Activated naive CD8-positive, alpha-beta T cell treated with anti-CD3 and anti-CD28 coated beads, Interleukin-2, amount 50 U/mL, for 24 hours (primary cell): ENCODE data around the gene WDR59.
A peak's percentile ranks its signal among the peaks of the same experiment; 100 is the strongest.

Experiments used
- ATAC-seq: fragments of 150-1000 bp; cut with Tn5 transposase; one replicate; pipeline ENCODE4 v1.10.0; 2021
- DNase-seq: peaks from one replicate; pipeline ENCODE4 v3.0.0; 2021
- H3K27ac Mint-ChIP-seq: one replicate; pipeline ENCODE4 v1.8.0; 2021; ENCODE audit warnings: mild to moderate bottlenecking, mixed read lengths
- H3K27me3 Mint-ChIP-seq: one replicate; pipeline ENCODE4 v1.8.0; 2021; ENCODE audit warnings: mixed read lengths
- H3K36me3 Mint-ChIP-seq: one replicate; pipeline ENCODE4 v1.8.0; 2021; ENCODE audit warnings: low read depth, mixed read lengths
- H3K4me1 Mint-ChIP-seq: one replicate; pipeline ENCODE4 v1.8.0; 2021; ENCODE audit warnings: mixed read lengths
- H3K4me3 Mint-ChIP-seq: one replicate; pipeline ENCODE4 v1.8.0; 2021; ENCODE audit warnings: mild to moderate bottlenecking, moderate library complexity, mixed read lengths
- H3K9me3 Mint-ChIP-seq: one replicate; pipeline ENCODE4 v1.8.0; 2021; ENCODE audit warnings: mixed read lengths

The WDR59 gene

DNA sequence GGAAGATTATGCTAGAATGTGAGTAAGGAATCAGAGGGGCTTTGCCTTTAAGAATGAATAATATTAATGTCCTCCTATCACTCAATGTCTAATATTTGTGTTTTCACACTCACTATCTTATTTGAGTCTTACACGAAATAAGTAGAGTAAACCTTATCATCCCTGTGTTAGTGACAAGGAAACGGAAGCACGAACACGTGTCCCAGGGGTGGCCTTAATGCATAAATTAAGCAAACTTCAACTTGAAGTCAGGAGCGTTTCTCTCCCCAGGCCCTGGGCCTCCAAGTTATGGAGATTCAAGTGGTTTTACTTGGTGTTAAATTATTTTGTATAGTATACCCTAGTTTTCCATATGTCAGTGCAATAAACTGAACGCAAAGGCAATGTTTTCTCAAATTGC is 96.0 kb downstream of the WDR59 start:
- Mint-ChIP-seq H3K4me1 (no peaks in the 10 kb centered on the region), H3K36me3 (peaks cover 53% of the 10 kb centered on the region), H3K9me3 (no peaks in the 10 kb centered on the region), H3K27me3 (no peaks in the 10 kb centered on the region), H3K27ac (no peak overlapping the region), H3K4me3 (no peak overlapping the region)
- no peak for ATAC-seq
- no peak for DNase-seq

DNA sequence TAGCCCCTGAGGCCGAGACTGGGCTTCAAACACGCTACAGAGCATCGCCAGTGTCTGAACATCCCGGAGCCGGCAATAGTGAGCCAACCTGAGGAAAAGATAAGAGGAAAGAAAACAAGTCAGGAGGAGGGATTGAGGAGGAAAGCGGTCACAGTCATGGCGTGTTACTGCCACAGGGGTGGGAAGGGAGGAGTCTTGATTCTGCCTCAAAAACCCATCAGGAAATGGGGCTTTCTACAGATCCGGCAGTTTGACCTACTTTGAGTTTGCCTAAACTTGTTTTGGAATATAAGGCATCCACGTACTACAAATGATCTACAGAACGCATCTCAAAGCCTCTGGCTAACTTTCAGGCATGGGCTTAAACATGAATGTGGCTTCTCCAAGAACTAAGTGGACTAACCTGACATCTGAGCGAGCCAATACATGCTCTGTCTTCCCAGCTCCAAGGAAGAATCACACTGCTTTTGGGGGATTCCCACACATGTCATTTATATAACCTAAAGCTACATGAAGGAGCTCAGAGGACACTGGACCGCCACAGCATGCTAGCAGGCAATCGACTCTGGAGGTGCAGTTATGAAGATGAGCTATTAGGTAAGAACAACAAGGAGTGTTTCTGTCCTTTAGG is 96.6 kb downstream of the WDR59 start:
- H3K27ac Mint-ChIP-seq = peak overlapping the region; percentile 33
- H3K4me1 Mint-ChIP-seq = no peaks in the 10 kb centered on the region
- H3K36me3 Mint-ChIP-seq = peaks cover 54% of the 10 kb centered on the region
- no peaks in the 10 kb centered on the region for H3K9me3 Mint-ChIP-seq
- DNase-seq = no peak
- no peak for ATAC-seq
- no peak overlapping the region for H3K4me3 Mint-ChIP-seq
- no peaks in the 10 kb centered on the region for H3K27me3 Mint-ChIP-seq

DNA sequence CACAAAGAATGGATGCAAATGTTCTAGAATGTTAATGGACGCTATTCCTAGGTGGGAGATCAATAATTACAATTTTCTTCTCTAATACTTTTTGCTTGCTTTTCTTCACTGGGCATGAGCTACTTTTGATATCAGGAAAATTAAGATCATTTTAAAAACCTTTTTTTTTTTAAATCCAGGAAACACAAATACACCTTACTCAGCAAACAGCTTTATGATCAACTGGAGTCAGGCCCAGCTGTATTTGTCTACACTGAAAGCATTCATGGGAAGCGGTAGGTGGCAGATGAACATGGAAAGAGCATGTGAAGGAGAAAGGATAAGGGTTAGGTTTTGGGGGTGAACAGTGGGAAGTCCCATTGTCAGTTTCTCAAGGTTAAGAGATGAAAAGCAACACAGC is 97.8 kb downstream of the WDR59 start:
- H3K27me3 Mint-ChIP-seq = no peaks in the 10 kb centered on the region
- H3K9me3 Mint-ChIP-seq = no peaks in the 10 kb centered on the region
- DNase-seq (no peak), ATAC-seq (no peak)
- no peak overlapping the region for H3K27ac Mint-ChIP-seq
- H3K4me3 Mint-ChIP-seq = no peak overlapping the region
- no peaks in the 10 kb centered on the region for H3K4me1 Mint-ChIP-seq
- peaks cover 49% of the 10 kb centered on the region for H3K36me3 Mint-ChIP-seq

DNA sequence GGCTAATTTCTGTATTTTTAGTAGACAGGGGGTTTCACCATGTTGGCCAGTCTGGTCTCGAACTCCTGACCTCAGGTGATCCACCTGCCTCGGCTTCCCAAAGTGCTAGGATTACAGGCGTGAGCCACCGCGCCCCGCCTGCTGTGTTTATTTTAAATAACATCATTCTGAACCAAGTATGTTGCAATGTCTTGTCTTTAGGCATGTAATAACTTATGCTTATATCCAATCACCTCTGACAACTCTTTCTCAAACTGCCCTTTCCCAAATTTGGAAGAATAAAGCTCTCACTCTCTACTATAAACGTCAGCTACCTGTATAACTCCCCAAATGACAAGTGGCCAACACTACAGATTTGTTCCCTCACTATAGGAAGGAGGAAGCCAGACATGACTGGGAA is 107.2 kb downstream of the WDR59 start:
- peaks cover 14% of the 10 kb centered on the region for H3K36me3 Mint-ChIP-seq
- no peak overlapping the region for H3K4me3 Mint-ChIP-seq
- no peak overlapping the region for H3K27ac Mint-ChIP-seq
- no peaks in the 10 kb centered on the region for H3K4me1 Mint-ChIP-seq
- H3K27me3 Mint-ChIP-seq = no peaks in the 10 kb centered on the region
- ATAC-seq (no peak), DNase-seq (no peak)
- no peaks in the 10 kb centered on the region for H3K9me3 Mint-ChIP-seq

DNA sequence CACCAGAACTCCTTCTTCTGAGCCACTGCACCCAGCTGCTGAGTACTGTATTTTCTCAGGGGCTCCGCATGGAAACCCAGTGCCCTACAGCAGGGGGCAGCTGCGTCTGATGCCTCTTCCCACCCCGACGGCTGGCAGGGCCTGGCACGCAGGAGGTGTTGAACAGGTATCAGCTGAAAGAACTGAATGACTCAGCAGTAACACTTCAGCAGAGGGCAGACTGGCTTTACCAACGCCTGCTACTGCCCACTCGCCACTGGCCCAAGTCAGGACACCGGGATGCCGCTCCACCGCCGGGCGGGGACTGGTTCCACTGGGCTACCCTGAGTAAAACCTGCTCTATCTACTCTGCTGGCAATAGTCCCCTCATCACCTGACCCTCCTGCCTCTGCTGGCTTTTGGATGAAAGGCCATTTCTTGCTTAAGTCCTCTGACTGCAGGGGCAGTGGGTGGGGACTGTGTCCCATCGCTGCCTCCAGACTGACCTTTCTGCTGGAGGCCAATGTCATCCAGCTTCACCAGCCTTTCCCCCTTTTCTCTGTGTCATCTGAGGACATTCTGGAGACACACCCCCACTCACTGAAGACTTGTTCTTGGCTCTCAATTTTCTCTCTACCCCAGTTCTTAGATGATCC is 109.9 kb downstream of the WDR59 start:
- ATAC-seq (no peak), DNase-seq (no peak)
- H3K36me3 Mint-ChIP-seq = peaks cover 4% of the 10 kb centered on the region
- no peaks in the 10 kb centered on the region for H3K9me3 Mint-ChIP-seq
- H3K4me3 Mint-ChIP-seq = no peak overlapping the region
- H3K27ac Mint-ChIP-seq = no peak overlapping the region
- H3K27me3 Mint-ChIP-seq = no peaks in the 10 kb centered on the region
- no peaks in the 10 kb centered on the region for H3K4me1 Mint-ChIP-seq

GRCh38 chr16:74874123-74874522 is 110.8 kb downstream of the WDR59 start:
- Mint-ChIP-seq H3K27me3 (no peaks in the 10 kb centered on the region), H3K4me3 (no peak overlapping the region), H3K9me3 (no peaks in the 10 kb centered on the region), H3K36me3 (peaks cover 4% of the 10 kb centered on the region), H3K27ac (no peak overlapping the region), H3K4me1 (peaks cover 3% of the 10 kb centered on the region)
- ATAC-seq (no peak), DNase-seq (no peak)

DNA sequence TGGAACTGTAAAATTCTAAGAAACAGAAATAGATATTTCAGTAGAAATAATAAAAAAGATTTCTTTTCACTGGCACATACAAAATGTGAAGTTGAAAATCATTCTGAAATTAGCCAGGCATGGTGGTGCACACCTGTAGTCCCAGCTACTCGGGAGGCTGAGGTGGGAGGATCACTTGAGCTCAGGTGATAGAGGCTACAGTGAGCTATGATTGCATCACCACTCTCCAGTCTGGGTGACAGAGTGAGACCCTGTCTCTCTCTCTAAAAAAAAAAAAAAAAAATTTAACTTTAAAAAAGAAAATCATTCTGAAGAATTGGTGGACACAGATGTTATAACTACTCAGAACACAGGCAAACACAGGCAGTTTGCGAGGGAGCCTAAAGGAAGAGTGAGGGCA is 112.6 kb downstream of the WDR59 start:
- Mint-ChIP-seq H3K9me3 (no peaks in the 10 kb centered on the region), H3K27ac (no peak overlapping the region), H3K4me3 (no peak overlapping the region), H3K27me3 (no peaks in the 10 kb centered on the region), H3K36me3 (peaks cover 4% of the 10 kb centered on the region), H3K4me1 (peaks cover 12% of the 10 kb centered on the region)
- ATAC-seq = no peak
- no peak for DNase-seq

- ATAC-seq (no peak), DNase-seq (no peak)
- Mint-ChIP-seq H3K27me3 (no peaks in the 10 kb centered on the region), H3K4me3 (no peak overlapping the region), H3K36me3 (peaks cover 4% of the 10 kb centered on the region), H3K9me3 (no peaks in the 10 kb centered on the region), H3K27ac (no peak overlapping the region), H3K4me1 (peaks cover 12% of the 10 kb centered on the region)
Observed at GRCh38 chr16:74871608-74872007, 113.3 kb downstream of the WDR59 start.

- Mint-ChIP-seq H3K27ac (no peak overlapping the region), H3K9me3 (no peaks in the 10 kb centered on the region), H3K36me3 (no peaks in the 10 kb centered on the region), H3K4me1 (peaks cover 12% of the 10 kb centered on the region), H3K4me3 (no peak overlapping the region), H3K27me3 (no peaks in the 10 kb centered on the region)
- no peak for ATAC-seq
- no peak for DNase-seq
Observed at GRCh38 chr16:74868501-74868900, 116.4 kb downstream of the WDR59 start.

- Mint-ChIP-seq H3K27me3 (no peaks in the 10 kb centered on the region), H3K36me3 (no peaks in the 10 kb centered on the region), H3K9me3 (no peaks in the 10 kb centered on the region), H3K4me3 (no peak overlapping the region), H3K27ac (no peak overlapping the region), H3K4me1 (peaks cover 12% of the 10 kb centered on the region)
- ATAC-seq (no peak), DNase-seq (no peak)
Observed at GRCh38 chr16:74868035-74868434, 116.9 kb downstream of the WDR59 start.

- H3K36me3 Mint-ChIP-seq = no peaks in the 10 kb centered on the region
- H3K27ac Mint-ChIP-seq = no peak overlapping the region
- no peak for DNase-seq
- no peaks in the 10 kb centered on the region for H3K27me3 Mint-ChIP-seq
- no peak for ATAC-seq
- no peak overlapping the region for H3K4me3 Mint-ChIP-seq
- peaks cover 12% of the 10 kb centered on the region for H3K4me1 Mint-ChIP-seq
- no peaks in the 10 kb centered on the region for H3K9me3 Mint-ChIP-seq
Observed at GRCh38 chr16:74867281-74867849, 117.6 kb downstream of the WDR59 start.

DNA sequence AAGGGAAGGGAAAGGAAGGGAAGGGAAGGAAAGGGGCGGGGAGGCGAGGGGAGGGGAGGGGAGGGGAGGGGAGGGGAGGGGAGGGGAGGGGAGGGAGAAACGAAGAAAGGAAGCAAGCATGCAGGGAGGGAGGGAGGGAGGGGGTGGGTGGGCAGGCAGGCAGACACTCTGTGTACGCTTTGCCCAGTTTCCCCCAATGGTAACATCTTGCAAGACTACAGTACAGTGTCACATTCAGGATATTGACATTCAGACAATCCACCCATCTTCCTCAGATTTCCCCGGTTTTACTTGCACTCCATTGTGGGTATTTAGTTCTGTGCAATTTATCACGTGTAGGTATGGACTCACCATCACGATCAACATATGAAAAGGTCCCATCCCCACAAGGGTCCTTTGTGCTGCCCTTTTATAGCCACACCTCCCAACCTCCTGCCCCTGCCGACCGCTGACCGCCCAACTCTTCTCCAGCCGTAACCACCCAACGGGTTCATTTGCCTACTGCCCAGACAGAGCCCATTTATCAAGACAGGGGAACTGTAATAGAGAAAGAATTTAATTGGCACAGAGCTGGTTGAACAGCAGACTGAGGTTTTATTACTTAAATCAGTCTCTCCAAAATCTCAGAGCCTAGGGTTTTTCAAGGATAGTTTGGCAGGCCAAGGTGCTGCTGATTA is 118.9 kb downstream of the WDR59 start:
- Mint-ChIP-seq H3K9me3 (no peaks in the 10 kb centered on the region), H3K27ac (no peak overlapping the region), H3K27me3 (no peaks in the 10 kb centered on the region), H3K4me3 (no peak overlapping the region), H3K4me1 (peaks cover 12% of the 10 kb centered on the region), H3K36me3 (no peaks in the 10 kb centered on the region)
- ATAC-seq (no peak), DNase-seq (no peak)

- H3K27me3 Mint-ChIP-seq = no peaks in the 10 kb centered on the region
- H3K4me1 Mint-ChIP-seq = peaks cover 1% of the 10 kb centered on the region
- no peak overlapping the region for H3K27ac Mint-ChIP-seq
- H3K9me3 Mint-ChIP-seq = no peaks in the 10 kb centered on the region
- no peaks in the 10 kb centered on the region for H3K36me3 Mint-ChIP-seq
- ATAC-seq (peak; percentile 43), DNase-seq (peak; percentile 6)
- H3K4me3 Mint-ChIP-seq = no peak overlapping the region
Observed at GRCh38 chr16:74862743-74863244, 122.1 kb downstream of the WDR59 start.

- ATAC-seq (no peak), DNase-seq (no peak)
- no peak overlapping the region for H3K4me3 Mint-ChIP-seq
- no peaks in the 10 kb centered on the region for H3K9me3 Mint-ChIP-seq
- no peaks in the 10 kb centered on the region for H3K4me1 Mint-ChIP-seq
- no peaks in the 10 kb centered on the region for H3K36me3 Mint-ChIP-seq
- no peak overlapping the region for H3K27ac Mint-ChIP-seq
- H3K27me3 Mint-ChIP-seq = peaks cover 2% of the 10 kb centered on the region
Observed at GRCh38 chr16:74852500-74852875, 132.4 kb downstream of the WDR59 start.

DNA sequence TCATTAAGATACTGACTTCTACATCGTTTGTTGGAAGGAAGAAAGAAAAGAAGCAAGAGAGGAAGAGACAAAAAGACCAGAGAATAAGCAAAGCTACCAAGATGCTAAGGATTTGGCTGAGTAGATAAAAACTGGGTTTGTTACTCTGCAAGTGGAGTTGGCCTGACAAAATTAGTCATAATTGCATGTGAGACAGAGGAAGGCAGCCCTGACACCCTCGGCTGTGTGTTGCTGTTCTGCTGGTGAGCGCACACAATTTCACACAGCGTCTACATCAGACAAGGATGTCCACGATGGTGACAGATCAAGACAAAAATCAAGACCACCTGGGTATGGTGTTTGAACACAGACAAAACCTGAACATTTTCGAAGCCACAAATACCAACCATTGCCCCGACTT is 134.9 kb downstream of the WDR59 start:
- no peak for ATAC-seq
- H3K27ac Mint-ChIP-seq = no peak overlapping the region
- no peaks in the 10 kb centered on the region for H3K9me3 Mint-ChIP-seq
- no peaks in the 10 kb centered on the region for H3K36me3 Mint-ChIP-seq
- DNase-seq = no peak
- H3K4me3 Mint-ChIP-seq = no peak overlapping the region
- no peaks in the 10 kb centered on the region for H3K27me3 Mint-ChIP-seq
- H3K4me1 Mint-ChIP-seq = no peaks in the 10 kb centered on the region
